Suprapubic skin (tissue), 4 donors: Measurements from ENCODE around the gene ANKRD12. TPM values are rescaled to one million over a fixed set of nuclear protein-coding genes. Genes with fewer than 3 reads are reported as not detected.

Experiments used
- DNase-seq, 2 donors: peaks; one replicate each; pipeline ENCODE4 v3.0.0-alpha.2; 2019; ENCODE audit warnings: low spot score in 2 of 2
- H3K27ac ChIP-seq: fragments of 200-600 bp; sonication (generic); one replicate; pipeline ENCODE4 v1.5.1; 2019
- H3K27me3 ChIP-seq: fragments of 200-600 bp; sonication (generic); one replicate; pipeline ENCODE4 v1.5.1; 2019
- H3K36me3 ChIP-seq: fragments of 200-600 bp; sonication (generic); one replicate; pipeline ENCODE4 v1.5.1; 2019
- H3K4me1 ChIP-seq: fragments of 200-600 bp; sonication (generic); one replicate; pipeline ENCODE4 v1.5.1; 2019
- H3K4me3 ChIP-seq: fragments of 200-600 bp; sonication (generic); one replicate; pipeline ENCODE4 v1.5.1; 2019; ENCODE audit warnings: mild to moderate bottlenecking
- H3K9me3 ChIP-seq: fragments of 200-600 bp; sonication (generic); one replicate; pipeline ENCODE4 v1.5.1; 2019
- EP300 ChIP-seq: sonication (generic); formaldehyde crosslinking; IDR thresholded peaks from one replicate; pipeline ENCODE4 v1.6.1; 2017; ENCODE audit warnings: antibody characterized with exemption
- POLR2A ChIP-seq, 2 donors: fragments of 450-650 bp; IDR thresholded peaks; one replicate each; pipeline ENCODE4 v1.6.1; 2017; ENCODE audit warnings: antibody characterized with exemption in 2 of 2, mild to moderate bottlenecking in 2 of 2, moderate library complexity in 2 of 2
- POLR2AphosphoS5 ChIP-seq, 3 donors: sonication (generic); formaldehyde crosslinking; IDR thresholded peaks; one replicate each; pipeline ENCODE4 v1.6.1; 2017; ENCODE audit warnings: antibody characterized with exemption in 3 of 3
- WGBS: methylation state at CpG from one replicate; pipeline ENCODE4 v1.1.5; 2018; 5-methylcytosine and 5-hydroxymethylcytosine counted together
- total RNA-seq, 4 donors: library from RNA; depleted of rRNA; stranded (reverse); fragments of >200 nt; gene quantifications; one replicate each; pipeline ENCODE4 v1.1.0, GENCODE V29; 2016
- TF ChIP-seq, protein P1 (sequence below), 2 donors: fragments of 200-600 bp in 1 of 2; fragments of 450-650 bp in 1 of 2; sonication (generic) in 1 of 2; IDR thresholded peaks; one replicate each; pipeline ENCODE4 v1.5.1; 2016 to 2019; ENCODE audit warnings: antibody characterized with exemption in 2 of 2, mild to moderate bottlenecking in 1 of 2, moderate library complexity in 1 of 2

The ANKRD12 gene
- total RNA-seq, 4 donors from 2014 or later: 41.0 to 107 (median 60.8) TPM

DNA sequence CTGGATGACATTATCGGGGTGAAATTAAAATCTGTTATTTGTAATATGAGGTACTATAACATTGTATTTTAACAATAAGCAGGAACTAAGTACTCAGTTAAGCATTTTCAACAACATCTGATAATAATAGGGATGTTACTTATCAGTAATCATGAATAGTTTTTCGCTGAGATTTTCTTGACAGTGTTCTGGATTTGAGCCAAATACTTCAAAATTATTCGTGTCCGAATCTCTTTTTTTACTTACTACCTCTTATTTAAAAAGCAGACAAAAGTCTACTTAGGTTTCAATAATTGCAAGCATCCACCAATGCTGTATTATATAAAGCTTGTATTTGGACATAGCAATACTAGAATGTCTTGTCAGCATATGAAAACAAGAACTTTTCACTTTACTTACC is 6.4 kb upstream of the ANKRD12 start:
- no peak overlapping the region for H3K4me3 ChIP-seq
- no peak for TF ChIP-seq POLR2AphosphoS5 (IDR thresholded peaks at IDR 0.05)
- TF ChIP-seq, protein P1, sequence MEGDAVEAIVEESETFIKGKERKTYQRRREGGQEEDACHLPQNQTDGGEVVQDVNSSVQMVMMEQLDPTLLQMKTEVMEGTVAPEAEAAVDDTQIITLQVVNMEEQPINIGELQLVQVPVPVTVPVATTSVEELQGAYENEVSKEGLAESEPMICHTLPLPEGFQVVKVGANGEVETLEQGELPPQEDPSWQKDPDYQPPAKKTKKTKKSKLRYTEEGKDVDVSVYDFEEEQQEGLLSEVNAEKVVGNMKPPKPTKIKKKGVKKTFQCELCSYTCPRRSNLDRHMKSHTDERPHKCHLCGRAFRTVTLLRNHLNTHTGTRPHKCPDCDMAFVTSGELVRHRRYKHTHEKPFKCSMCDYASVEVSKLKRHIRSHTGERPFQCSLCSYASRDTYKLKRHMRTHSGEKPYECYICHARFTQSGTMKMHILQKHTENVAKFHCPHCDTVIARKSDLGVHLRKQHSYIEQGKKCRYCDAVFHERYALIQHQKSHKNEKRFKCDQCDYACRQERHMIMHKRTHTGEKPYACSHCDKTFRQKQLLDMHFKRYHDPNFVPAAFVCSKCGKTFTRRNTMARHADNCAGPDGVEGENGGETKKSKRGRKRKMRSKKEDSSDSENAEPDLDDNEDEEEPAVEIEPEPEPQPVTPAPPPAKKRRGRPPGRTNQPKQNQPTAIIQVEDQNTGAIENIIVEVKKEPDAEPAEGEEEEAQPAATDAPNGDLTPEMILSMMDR (IDR thresholded peaks at IDR 0.05): no peak
- no peak for TF ChIP-seq EP300
- TF ChIP-seq POLR2A (IDR thresholded peaks at IDR 0.05): no peak
- H3K27ac ChIP-seq: no peak overlapping the region
- no peak for DNase-seq
- 73% methylated on average over 4 of the region's 4 CpGs for WGBS
- H3K9me3 ChIP-seq: no peaks in the 10 kb centered on the region
- H3K36me3 ChIP-seq: peaks cover 59% of the 10 kb centered on the region
- no peaks in the 10 kb centered on the region for H3K27me3 ChIP-seq
- peaks cover 26% of the 10 kb centered on the region for H3K4me1 ChIP-seq

DNA sequence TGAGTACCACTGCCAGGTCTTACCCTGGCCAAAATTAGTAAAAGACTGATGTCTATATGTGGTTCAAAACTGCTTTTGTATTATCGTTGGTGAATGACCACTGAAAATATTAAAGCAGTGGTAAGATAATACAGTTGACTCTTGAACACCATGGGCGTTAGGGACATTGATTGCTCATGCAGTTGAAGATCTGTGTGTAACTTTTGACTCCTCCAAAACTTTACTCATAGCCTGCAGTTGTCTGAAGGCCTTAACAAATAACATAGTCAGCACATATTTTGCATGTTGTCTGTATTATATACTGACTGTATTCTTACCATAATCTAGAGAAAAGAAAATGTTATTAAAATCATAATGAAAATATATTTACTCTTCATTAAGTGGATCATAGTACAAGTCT is 5.8 kb upstream of the ANKRD12 start:
- no peaks in the 10 kb centered on the region for H3K27me3 ChIP-seq
- no peaks in the 10 kb centered on the region for H3K9me3 ChIP-seq
- H3K4me1 ChIP-seq: peaks cover 32% of the 10 kb centered on the region
- no peak for TF ChIP-seq POLR2AphosphoS5 (IDR thresholded peaks at IDR 0.05)
- TF ChIP-seq POLR2A (IDR thresholded peaks at IDR 0.05): no peak
- TF ChIP-seq, protein P1 (IDR thresholded peaks at IDR 0.05): no peak
- TF ChIP-seq EP300: no peak
- H3K4me3 ChIP-seq: no peak overlapping the region
- peaks cover 54% of the 10 kb centered on the region for H3K36me3 ChIP-seq
- 66% methylated on average over 2 of the region's 2 CpGs for WGBS
- no peak overlapping the region for H3K27ac ChIP-seq
- no peak for DNase-seq

DNA sequence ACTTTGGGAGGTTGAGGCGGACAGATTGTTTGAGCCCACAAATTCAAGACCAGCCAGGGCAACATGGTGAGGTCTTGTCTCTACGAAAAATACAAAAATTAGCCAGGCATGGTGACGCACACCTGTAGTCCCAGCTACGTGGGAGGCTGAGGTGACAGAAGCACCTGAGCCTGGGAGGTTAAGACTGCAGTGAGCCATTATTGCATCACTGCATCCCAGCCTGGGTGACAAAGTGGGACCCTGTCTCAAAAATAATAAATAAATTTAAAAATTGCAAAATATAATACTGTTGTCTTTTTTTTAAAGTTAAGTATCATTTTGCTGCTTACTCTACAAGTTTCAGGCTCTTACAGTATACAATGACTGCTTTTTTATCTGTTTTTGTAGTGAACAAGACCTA is 4.0 kb upstream of the ANKRD12 start:
- DNase-seq: no peak
- H3K36me3 ChIP-seq: peaks cover 43% of the 10 kb centered on the region
- no peak overlapping the region for H3K4me3 ChIP-seq
- 98% methylated on average over 4 of the region's 4 CpGs for WGBS
- H3K27ac ChIP-seq: no peak overlapping the region
- H3K9me3 ChIP-seq: no peaks in the 10 kb centered on the region
- TF ChIP-seq, protein P1 (IDR thresholded peaks at IDR 0.05): no peak
- TF ChIP-seq POLR2A (IDR thresholded peaks at IDR 0.05) (no peak), POLR2AphosphoS5 (IDR thresholded peaks at IDR 0.05) (no peak), EP300 (no peak)
- peaks cover 35% of the 10 kb centered on the region for H3K4me1 ChIP-seq
- no peaks in the 10 kb centered on the region for H3K27me3 ChIP-seq

DNA sequence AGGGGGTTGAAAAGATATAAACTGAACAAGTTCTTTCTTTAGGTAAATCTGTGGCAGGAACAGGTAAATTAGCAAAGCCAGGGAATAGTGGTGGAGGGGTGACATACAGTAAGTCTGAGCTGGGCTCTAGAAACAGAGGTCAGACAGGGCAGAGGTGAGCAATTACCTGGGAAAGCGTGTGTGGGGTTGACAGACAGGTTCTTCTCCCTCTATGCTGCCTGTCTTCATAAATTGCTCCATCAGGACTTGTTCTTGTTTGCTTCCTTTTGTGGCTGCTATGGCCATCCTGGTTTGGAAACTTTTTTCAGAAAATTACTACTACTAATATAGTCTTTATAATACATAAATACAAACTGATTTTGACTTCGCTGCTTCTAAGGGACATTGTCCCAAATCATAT is 3.4 kb upstream of the ANKRD12 start:
- no peak for DNase-seq
- TF ChIP-seq EP300: no peak
- TF ChIP-seq POLR2A (IDR thresholded peaks at IDR 0.05): no peak
- 67% methylated on average over 2 of the region's 2 CpGs for WGBS
- Histone ChIP-seq H3K4me1 (peaks cover 39% of the 10 kb centered on the region), H3K36me3 (peaks cover 37% of the 10 kb centered on the region), H3K9me3 (no peaks in the 10 kb centered on the region), H3K27ac (no peak overlapping the region), H3K27me3 (no peaks in the 10 kb centered on the region), H3K4me3 (no peak overlapping the region)

DNA sequence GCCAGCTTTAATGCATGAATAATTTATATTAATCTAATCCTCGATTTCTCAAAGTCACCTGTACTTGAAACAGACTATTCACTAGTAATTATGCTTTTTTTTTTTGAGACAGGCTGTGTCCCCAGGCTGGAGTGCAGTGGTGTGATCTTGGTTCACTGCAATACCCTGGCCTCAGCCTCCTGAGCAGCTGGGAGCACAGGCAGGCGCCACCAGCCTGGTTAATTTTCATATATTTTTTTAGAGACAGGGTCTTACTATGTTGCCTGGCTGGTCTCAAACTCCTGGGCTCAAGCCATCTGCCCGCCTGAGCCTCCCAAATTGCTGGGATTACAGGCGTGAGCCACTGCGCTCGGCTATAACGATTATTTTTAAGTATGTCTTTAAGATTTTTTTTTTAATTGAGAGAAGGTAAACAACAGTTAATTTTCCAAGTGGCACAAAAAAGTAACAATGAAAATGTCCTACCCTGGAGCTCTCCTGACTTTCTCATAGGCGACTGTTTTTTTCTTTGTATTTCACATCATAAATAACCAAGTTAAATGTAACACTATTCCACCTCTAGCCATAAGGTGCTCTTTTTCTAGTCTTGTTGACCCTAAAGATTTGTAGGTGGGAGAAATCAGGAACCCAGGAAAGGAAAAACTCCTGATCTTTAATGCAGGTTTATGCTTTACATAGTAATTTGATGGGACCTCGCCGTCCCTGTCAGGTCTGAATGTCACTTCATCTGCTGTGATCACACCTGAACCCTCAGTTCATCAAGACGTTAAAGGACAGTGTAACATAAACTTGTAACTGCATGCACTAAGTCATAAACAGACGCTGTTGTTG is 1.3 kb upstream of the ANKRD12 start:
- no peaks in the 10 kb centered on the region for H3K9me3 ChIP-seq
- no peak for DNase-seq
- peaks cover 17% of the 10 kb centered on the region for H3K36me3 ChIP-seq
- TF ChIP-seq EP300 (no peak), POLR2A (IDR thresholded peaks at IDR 0.05) (no peak), POLR2AphosphoS5 (IDR thresholded peaks at IDR 0.05) (no peak)
- TF ChIP-seq, protein P1 (IDR thresholded peaks at IDR 0.05): no peak
- H3K4me1 ChIP-seq: peaks cover 60% of the 10 kb centered on the region
- no peaks in the 10 kb centered on the region for H3K27me3 ChIP-seq
- H3K27ac ChIP-seq: peak overlapping the region; percentile 98
- H3K4me3 ChIP-seq: peak overlapping the region; percentile 94
- WGBS: 53% methylated on average over 12 of the region's 12 CpGs
